Measurements from ENCODE around the gene SLC17A8.
"Not testable (repeated sequence)": the region's sequence is repeated elsewhere in the genome, so short reads cannot be mapped to it uniquely, and the experiment has no call there.

SLC17A8 gene

DNA sequence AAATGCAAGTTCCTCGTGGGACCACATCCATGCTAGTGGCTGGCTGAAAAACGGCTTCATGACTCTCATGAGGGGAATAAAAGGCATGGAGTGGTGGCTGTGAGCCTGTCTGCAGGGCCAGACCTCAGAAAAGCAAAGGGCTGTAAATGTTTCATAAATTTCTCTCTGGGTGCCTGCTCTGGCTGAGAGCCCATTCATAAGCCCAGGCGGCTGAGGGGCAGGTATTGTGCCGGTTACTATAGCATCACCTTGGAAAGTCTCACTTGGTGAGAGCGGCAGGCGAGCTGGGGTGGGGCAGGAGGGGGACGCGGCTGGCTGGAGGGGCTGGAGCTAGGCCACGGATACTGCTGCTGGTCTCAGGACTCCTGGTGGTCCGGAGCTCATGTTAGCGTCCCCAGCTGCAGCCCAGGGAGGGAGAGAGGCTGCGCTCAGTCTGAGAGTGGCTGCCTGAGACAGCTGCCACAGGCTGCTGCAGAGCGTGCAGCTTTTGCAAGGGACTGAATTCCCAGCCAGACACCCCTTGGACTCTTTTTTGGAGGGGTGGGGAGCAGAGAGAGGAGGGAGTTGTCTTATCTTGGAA lies at the start of gene SLC17A8:
TSS of gene SLC17A8 (plus strand) at position 431 of the 580 bp plus-strand sequence. CDS start 318 bp downstream, outside the sequence.
- DNase-seq: no peak

DNA sequence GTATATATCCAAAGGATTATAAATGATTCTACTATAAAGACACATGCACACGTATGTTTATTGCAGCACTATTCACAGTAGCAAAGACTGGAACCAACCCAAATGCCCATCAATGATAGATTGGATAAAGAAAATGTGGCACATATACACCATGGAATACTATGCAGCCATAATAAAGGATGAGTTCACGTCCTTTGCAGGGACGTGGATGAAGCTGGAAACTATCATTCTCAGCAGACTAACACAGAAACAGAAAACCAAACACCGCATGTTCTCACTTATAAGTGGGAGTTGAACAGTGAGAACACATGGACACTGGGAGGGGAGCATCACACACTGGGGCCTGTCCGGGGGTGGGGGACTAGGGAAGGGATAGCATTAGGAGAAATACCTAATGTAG lies 48.7 kb upstream of the SLC17A8 start:
- not testable (repeated sequence) for DNase-seq

DNA sequence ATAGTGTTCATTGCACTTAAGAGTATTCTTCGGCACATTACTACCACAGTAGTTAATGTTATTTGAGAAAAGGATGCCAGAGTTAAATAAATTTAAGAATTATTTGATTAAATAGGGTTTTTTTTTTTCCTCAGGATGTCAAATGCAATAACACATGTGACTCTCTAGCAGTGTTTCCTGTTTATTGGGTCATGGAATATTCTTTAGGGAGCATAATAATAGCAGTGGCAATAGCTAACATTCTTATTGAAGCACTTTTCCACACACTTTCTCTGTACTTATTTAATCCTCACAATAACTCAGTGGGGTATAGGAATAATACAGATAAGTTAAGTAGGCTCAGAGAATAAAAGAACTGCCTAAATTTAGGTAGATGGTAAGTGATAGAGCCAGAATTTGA lies 45.6 kb upstream of the SLC17A8 start:
- no peak for DNase-seq

- DNase-seq: no peak
Observed at GRCh38 chr12:100317371-100317770, 39.5 kb upstream of the SLC17A8 start.

- DNase-seq: no peak
Observed at GRCh38 chr12:100324498-100324897, 32.4 kb upstream of the SLC17A8 start.

- no peak for DNase-seq
Observed at GRCh38 chr12:100326208-100326607, 30.7 kb upstream of the SLC17A8 start.

DNA sequence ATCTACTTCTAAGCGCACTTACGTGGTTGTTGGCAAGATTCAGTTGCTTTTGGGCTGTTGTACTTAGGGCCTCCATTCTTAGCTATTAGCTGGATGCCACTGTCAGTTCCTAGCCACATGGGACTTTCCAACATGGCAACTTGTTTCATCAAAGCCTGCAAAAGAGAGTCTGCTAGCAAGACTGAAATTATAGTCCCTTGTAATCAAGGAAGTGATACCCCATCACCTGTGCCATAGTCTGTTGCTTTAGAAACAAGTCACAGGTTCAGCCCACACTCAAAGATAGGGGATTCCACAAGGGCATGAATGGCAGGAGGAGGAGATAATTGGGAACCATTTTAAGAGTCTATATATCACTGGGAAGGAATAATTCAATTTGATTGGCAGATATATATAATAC lies 27.1 kb upstream of the SLC17A8 start:
- DNase-seq: no peak

- no peak for DNase-seq
Observed at GRCh38 chr12:100331871-100332270, 25.0 kb upstream of the SLC17A8 start.

- no peak for DNase-seq
Observed at GRCh38 chr12:100332852-100333251, 24.0 kb upstream of the SLC17A8 start.

DNA sequence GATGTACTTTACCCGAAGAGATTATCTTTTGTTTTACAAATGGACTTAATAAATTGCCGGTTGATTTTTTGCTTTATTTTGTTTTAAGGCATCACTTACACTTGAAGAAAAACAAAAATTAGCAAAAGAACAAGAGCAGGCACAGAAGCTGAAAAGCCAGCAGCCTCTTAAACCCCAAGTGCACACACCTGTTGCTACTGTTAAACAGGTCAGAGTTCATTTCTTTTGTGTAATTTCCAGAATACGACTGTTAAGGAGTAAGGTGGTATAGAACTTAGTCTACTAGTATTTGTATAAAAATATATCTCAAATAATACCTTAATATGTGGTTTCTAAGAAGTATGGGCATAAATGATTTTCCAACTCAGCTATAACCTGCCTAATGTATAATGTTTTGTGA lies 19.6 kb upstream of the SLC17A8 start:
- DNase-seq: no peak

GRCh38 chr12:100337727-100338126 lies 19.1 kb upstream of the SLC17A8 start:
- DNase-seq: no peak

- DNase-seq: no peak
Observed at GRCh38 chr12:100339071-100339470, 17.8 kb upstream of the SLC17A8 start.

DNA sequence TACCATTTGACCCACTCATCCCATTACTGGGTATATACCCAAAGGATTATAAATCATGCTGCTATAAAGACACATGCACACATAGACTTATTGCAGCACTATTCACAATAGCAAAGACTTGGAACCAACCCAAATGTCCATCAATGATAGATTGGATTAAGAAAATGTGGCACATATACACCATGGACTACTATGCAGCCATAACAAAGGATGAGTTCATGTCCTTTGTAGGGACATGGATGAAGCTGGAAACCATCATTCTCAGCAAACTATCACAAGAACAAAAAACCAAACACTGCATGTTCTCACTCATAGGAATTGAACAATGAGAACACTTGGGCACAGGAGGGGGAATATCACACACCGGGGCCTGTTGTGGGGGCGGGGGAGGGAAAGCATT lies 14.0 kb upstream of the SLC17A8 start:
- DNase-seq: not testable (repeated sequence)

- DNase-seq: not testable (repeated sequence)
Observed at GRCh38 chr12:100344351-100344750, 12.5 kb upstream of the SLC17A8 start.

GRCh38 chr12:100345020-100345767 lies 11.7 kb upstream of the SLC17A8 start:
- no peak for DNase-seq

DNA sequence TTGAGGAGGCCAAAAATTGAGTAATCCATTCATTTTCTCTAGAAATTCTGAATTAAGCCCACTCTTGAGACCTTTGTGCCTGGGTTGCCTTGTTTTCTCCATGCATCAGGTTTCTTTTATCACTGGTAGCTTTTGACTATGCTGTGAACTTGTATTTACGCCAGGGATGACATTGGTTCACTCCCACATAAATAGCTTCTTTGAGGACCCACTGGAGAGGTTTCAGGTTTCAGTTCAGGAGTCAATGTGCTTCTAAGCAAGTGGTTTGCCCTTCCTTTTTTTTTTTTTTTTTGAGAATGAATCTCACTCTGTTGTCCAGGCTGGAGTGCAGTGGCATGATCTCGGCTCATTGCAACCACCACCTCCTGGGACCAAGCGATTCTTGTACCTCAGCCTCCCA lies 10.2 kb upstream of the SLC17A8 start:
- no peak for DNase-seq

DNA sequence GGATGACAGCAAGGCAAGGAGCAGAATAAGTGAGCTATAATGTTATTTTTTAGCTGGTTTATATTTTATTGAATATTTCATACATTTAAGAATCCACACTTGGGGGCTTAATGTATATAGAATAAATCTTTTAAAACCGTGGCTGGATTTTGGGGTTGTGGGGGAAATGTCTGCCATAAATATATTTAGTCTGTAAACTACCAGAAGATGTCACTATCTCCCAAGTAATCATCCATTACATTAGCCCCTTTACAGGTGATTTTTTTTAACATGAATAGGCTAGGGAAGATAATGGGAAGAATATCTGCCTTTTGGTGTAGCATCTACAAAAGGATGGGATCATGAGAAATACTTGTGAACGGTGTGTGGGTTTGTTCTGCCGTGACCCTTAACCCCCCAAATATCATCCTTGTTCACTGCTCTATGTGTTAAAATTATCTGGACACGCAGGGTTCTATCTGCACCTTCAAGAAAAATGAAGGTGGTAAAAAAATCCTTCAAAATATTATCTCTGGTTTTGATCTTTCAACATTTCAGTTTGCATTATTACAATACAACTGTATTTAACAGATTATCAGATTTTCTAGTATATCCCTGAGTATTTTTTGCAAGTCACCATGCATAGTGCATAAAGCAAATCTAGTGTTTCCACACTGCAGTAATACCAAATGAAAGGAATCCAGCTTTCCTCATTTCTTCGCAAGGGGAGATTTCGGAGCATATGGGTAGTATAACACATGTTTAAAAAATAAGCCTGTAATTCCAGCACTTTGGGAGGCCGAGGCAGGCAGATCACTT lies 8.0 kb upstream of the SLC17A8 start:
- no peak for DNase-seq

- no peak for DNase-seq
Observed at GRCh38 chr12:100359248-100359647, 2.4 kb downstream of the SLC17A8 start.

- no peak for DNase-seq
Observed at GRCh38 chr12:100359822-100360221, 2.9 kb downstream of the SLC17A8 start.

- no peak for DNase-seq
Observed at GRCh38 chr12:100360450-100360849, 3.6 kb downstream of the SLC17A8 start.

GRCh38 chr12:100364324-100364723 lies 7.5 kb downstream of the SLC17A8 start:
- no peak for DNase-seq

GRCh38 chr12:100365411-100365810 lies 8.5 kb downstream of the SLC17A8 start:
- no peak for DNase-seq

GRCh38 chr12:100368066-100368465 lies 11.2 kb downstream of the SLC17A8 start:
- DNase-seq: no peak

GRCh38 chr12:100371146-100371545 lies 14.3 kb downstream of the SLC17A8 start:
- DNase-seq: no peak
